ENCODE measurements around the gene CYP21A2. TPM values are rescaled to one million over a fixed set of nuclear protein-coding genes. Genes with fewer than 3 reads are reported as not detected.

CYP21A2 gene
- total RNA-seq, 1 donor from 2014 or later, result 14.0 TPM

DNA sequence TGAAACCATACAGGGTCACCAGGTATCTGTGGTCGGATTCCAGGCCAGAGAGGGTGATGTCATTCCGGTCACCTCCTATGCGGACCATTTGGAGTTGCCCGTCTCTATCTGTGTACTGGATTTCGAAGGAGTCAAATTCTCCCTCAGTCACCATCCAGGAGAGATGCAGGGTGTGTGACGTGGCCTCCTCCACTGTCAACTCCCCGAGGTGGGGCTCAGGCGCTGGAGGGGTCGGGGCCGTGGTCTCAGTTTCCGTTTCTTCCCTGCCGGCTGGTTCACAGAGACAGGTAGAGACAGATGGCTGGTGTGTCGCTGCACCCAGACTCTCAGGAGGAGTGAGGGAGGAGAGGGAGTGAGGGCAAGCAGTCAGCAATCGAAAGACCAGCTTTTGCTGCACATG, 30.7 kb downstream of the CYP21A2 start:
- no peak for DNase-seq (ENCODE audit: low spot score in 2 of 2)
- Histone ChIP-seq H3K4me1 (no peaks in the 10 kb centered on the region), H3K4me3 (no peak overlapping the region), H3K27me3 (no peaks in the 10 kb centered on the region), H3K36me3 (peaks cover 12 to 73% of the 10 kb centered on the region in 2 donors), H3K27ac (no peak overlapping the region), H3K9me3 (no peaks in the 10 kb centered on the region)
- TF ChIP-seq, protein P1, sequence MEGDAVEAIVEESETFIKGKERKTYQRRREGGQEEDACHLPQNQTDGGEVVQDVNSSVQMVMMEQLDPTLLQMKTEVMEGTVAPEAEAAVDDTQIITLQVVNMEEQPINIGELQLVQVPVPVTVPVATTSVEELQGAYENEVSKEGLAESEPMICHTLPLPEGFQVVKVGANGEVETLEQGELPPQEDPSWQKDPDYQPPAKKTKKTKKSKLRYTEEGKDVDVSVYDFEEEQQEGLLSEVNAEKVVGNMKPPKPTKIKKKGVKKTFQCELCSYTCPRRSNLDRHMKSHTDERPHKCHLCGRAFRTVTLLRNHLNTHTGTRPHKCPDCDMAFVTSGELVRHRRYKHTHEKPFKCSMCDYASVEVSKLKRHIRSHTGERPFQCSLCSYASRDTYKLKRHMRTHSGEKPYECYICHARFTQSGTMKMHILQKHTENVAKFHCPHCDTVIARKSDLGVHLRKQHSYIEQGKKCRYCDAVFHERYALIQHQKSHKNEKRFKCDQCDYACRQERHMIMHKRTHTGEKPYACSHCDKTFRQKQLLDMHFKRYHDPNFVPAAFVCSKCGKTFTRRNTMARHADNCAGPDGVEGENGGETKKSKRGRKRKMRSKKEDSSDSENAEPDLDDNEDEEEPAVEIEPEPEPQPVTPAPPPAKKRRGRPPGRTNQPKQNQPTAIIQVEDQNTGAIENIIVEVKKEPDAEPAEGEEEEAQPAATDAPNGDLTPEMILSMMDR (IDR thresholded peaks at IDR 0.05), result no peak
- intact Hi-C loops (cut with DNase I), result no loop called here

DNA sequence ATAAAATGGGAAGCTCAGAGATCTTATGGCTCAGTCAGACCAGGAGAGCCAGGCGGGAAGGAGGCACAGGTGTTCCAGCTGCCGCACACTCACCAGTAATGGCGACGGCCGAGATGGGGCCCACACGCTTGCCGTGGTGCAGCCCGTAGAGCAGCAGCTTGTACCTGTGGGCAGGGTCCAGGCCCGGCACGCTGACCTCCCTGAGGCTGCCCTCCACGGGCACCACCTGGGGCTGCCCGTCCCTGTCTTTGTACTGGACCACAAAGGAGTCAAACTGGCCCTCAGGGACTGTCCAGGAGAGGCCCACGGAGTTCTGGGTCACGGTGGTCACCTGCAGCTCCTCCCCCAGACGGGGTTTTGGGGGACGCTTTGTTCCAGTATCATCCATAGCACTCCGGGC, 31.2 kb downstream of the CYP21A2 start:
- TF ChIP-seq, protein P1 (IDR thresholded peaks at IDR 0.05), result no peak
- DNase-seq (ENCODE audit: low spot score in 2 of 2), result no peak
- H3K27me3 ChIP-seq, result no peaks in the 10 kb centered on the region
- H3K4me1 ChIP-seq, result no peaks in the 10 kb centered on the region
- H3K36me3 ChIP-seq, result peaks cover 6 to 75% of the 10 kb centered on the region in 2 donors
- H3K9me3 ChIP-seq, result no peaks in the 10 kb centered on the region
- intact Hi-C loops (cut with DNase I), result no loop called here
- H3K27ac ChIP-seq, result peak overlapping the region in 1 of 2 donors; percentile 68
- no peak overlapping the region for H3K4me3 ChIP-seq

DNA sequence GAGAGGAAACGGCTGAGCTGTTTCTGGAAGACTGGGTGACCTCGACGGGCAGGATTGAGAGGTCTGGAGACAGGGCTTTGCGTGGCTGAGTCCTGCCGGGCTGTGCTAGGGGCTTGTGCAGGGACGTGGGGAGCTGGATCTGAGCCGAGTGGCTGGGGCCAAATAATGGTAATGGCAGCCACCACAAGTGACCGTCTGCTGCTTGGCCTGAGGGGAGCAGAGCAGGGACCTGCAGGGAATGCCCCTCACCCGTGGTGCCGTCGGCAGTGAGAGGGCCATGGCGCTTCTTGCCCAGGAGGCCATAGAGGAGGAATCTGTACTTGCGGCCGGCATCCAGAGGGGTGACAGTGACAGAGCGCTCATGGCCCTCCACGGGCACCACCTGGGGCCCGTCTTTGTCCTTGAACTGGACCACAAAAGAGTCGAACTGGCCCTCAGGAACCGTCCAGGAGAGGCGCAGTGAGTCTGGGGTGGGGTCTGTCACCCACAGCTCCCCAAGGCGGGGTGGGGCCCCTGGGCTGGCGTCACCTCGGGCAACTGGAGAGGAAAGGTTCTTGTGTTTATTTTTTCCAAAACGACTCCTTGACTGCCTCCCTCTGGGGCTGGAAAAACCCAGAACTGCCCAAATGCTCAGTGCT, 31.8 kb downstream of the CYP21A2 start:
- H3K27me3 ChIP-seq, result no peaks in the 10 kb centered on the region
- H3K36me3 ChIP-seq, result peaks cover under 1 to 74% of the 10 kb centered on the region in 2 donors
- H3K27ac ChIP-seq, result peak overlapping the region; percentile 68 to 72
- no peak for DNase-seq (ENCODE audit: low spot score in 2 of 2)
- TF ChIP-seq, protein P1 (IDR thresholded peaks at IDR 0.05), result no peak
- intact Hi-C loops (cut with DNase I), result no loop called here
- H3K9me3 ChIP-seq, result no peaks in the 10 kb centered on the region
- H3K4me1 ChIP-seq, result no peaks in the 10 kb centered on the region
- H3K4me3 ChIP-seq, result no peak overlapping the region

DNA sequence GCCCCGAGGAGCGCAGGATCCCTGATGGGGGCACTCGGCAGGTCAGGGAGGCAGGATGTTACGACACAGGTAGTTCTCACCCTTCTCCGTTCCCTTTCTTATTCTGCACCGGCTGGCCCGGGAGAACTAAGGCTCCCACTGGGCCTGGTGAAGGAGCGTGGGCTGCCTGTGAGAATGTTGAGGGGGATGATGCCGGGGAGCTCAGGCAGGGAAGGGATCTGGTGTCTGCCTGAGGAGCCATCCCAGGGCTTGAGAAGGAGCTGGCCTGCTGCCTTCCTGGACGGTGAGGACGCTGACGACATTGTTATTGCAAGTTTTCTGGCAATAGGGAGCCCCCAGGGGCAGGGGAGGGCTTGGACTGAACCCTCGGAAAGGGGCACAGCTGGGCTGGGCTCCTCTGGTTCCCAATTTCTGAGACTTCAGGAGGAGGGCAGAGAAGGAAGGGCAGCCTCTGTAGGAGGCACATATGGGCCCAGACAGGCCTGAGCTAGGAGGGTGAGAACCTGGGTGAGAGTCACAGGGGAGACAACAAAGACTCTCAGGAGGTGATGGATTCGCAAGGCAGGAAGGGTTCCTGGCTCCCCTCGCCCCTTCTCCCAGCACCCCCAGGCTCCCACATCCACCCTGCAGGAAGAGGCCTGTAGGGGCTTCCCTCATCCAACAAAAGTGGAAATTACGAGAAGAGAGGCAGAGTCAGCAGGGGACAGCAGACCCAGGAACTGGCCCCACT, 32.8 kb downstream of the CYP21A2 start:
- H3K4me3 ChIP-seq, result no peak overlapping the region
- peak in 1 of 2 donors; percentile 78 for DNase-seq (ENCODE audit: low spot score in 2 of 2)
- peak overlapping the region; percentile 68 to 72 for H3K27ac ChIP-seq
- intact Hi-C loops (cut with DNase I), result no loop called here
- TF ChIP-seq, protein P1 (IDR thresholded peaks at IDR 0.05), result no peak
- H3K36me3 ChIP-seq, result peaks cover 0 to 74% of the 10 kb centered on the region in 2 donors
- no peaks in the 10 kb centered on the region for H3K4me1 ChIP-seq
- H3K9me3 ChIP-seq, result no peaks in the 10 kb centered on the region
- H3K27me3 ChIP-seq, result no peaks in the 10 kb centered on the region

- Histone ChIP-seq H3K36me3 (peaks cover 0 to 57% of the 10 kb centered on the region in 2 donors), H3K4me3 (no peak overlapping the region), H3K27ac (peak overlapping the region in 1 of 2 donors; percentile 20), H3K4me1 (peaks cover 0 to 3% of the 10 kb centered on the region in 2 donors), H3K27me3 (no peaks in the 10 kb centered on the region), H3K9me3 (no peaks in the 10 kb centered on the region)
- no peak for DNase-seq (ENCODE audit: low spot score in 2 of 2)
- intact Hi-C loops (cut with DNase I), result no loop called here
- TF ChIP-seq, protein P1 (IDR thresholded peaks at IDR 0.05), result no peak
These were observed 34.9 kb downstream of the CYP21A2 start for GRCh38 chr6:32073101-32073500.

Data from ascending aorta (tissue), 2 donors.